ENCODE measurements around the gene MEIOSIN.

MEIOSIN gene

GRCh38 chr19:45757695-45758094 lies 24.5 kb downstream of the MEIOSIN start:
- Histone ChIP-seq H4K20me1 (ENCODE audit: control insufficient read depth, insufficient read depth, low read depth, low read length) (no peaks in the 10 kb centered on the region), H3K27me3 (ENCODE audit: control insufficient read depth, low read length) (no peaks in the 10 kb centered on the region; the same call in 1 of the 2 replicates), H3F3A (ENCODE audit: control insufficient read depth, insufficient read depth) (no peaks in the 10 kb centered on the region), H3K4me1 (ENCODE audit: control insufficient read depth, low read length) (no peaks in the 10 kb centered on the region), H3K4me2 (ENCODE audit: low read length) (no peak overlapping the region), H3K79me2 (ENCODE audit: control insufficient read depth, low read length) (no peaks in the 10 kb centered on the region), H3K4me3 (ENCODE audit: low read length) (no peak overlapping the region), H3K27ac (ENCODE audit: low read depth, low read length) (no peak overlapping the region), H3K36me3 (ENCODE audit: control insufficient read depth, low read length) (no peaks in the 10 kb centered on the region), H3K9me2 (replicated peaks; ENCODE audit: control insufficient read depth, low read length) (no peaks in the 10 kb centered on the region), H3K9me3 (ENCODE audit: control insufficient read depth, insufficient read depth, low read length) (no peaks in the 10 kb centered on the region)
- TF ChIP-seq EZH2phosphoT487 (IDR thresholded peaks at IDR 0.05; ENCODE audit: borderline replicate concordance, low read length) (no peak), CTCF (IDR thresholded peaks at IDR 0.05; ENCODE audit: low read depth, low read length, poor library complexity, severe bottlenecking) (no peak)

- Histone ChIP-seq H3K4me1 (ENCODE audit: control insufficient read depth, low read length) (no peaks in the 10 kb centered on the region), H3K27me3 (ENCODE audit: control insufficient read depth, low read length) (no peaks in the 10 kb centered on the region; the same call in 1 of the 2 replicates), H4K20me1 (ENCODE audit: control insufficient read depth, insufficient read depth, low read depth, low read length) (no peaks in the 10 kb centered on the region), H3K79me2 (ENCODE audit: control insufficient read depth, low read length) (no peaks in the 10 kb centered on the region), H3F3A (ENCODE audit: control insufficient read depth, insufficient read depth) (no peaks in the 10 kb centered on the region), H3K4me3 (ENCODE audit: low read length) (no peak overlapping the region), H3K4me2 (ENCODE audit: low read length) (no peak overlapping the region), H3K9me2 (replicated peaks; ENCODE audit: control insufficient read depth, low read length) (no peaks in the 10 kb centered on the region), H3K9me3 (ENCODE audit: control insufficient read depth, insufficient read depth, low read length) (no peaks in the 10 kb centered on the region), H3K27ac (ENCODE audit: low read depth, low read length) (no peak overlapping the region), H3K36me3 (ENCODE audit: control insufficient read depth, low read length) (no peaks in the 10 kb centered on the region)
- TF ChIP-seq EZH2phosphoT487 (IDR thresholded peaks at IDR 0.05; ENCODE audit: borderline replicate concordance, low read length) = no peak
- no peak for TF ChIP-seq CTCF (IDR thresholded peaks at IDR 0.05; ENCODE audit: low read depth, low read length, poor library complexity, severe bottlenecking)
Measured at GRCh38 chr19:45758921-45759320, 25.7 kb downstream of the MEIOSIN start.

GRCh38 chr19:45761714-45762113 lies 28.5 kb downstream of the MEIOSIN start:
- Histone ChIP-seq H3K4me1 (ENCODE audit: control insufficient read depth, low read length) (no peaks in the 10 kb centered on the region), H3K27ac (ENCODE audit: low read depth, low read length) (no peak overlapping the region)
- TF ChIP-seq CTCF (IDR thresholded peaks at IDR 0.05; ENCODE audit: low read depth, low read length, poor library complexity, severe bottlenecking) (no peak), EZH2phosphoT487 (IDR thresholded peaks at IDR 0.05; ENCODE audit: borderline replicate concordance, low read length) (no peak)

More at GRCh38 chr19:45761714-45762113, 28.5 kb downstream of the MEIOSIN start:
- Histone ChIP-seq H3K36me3 (ENCODE audit: control insufficient read depth, low read length) (no peaks in the 10 kb centered on the region), H3K79me2 (ENCODE audit: control insufficient read depth, low read length) (no peaks in the 10 kb centered on the region), H3K27me3 (ENCODE audit: control insufficient read depth, low read length) (no peaks in the 10 kb centered on the region), H3K9me3 (ENCODE audit: control insufficient read depth, insufficient read depth, low read length) (no peaks in the 10 kb centered on the region), H3K9me2 (replicated peaks; ENCODE audit: control insufficient read depth, low read length) (no peaks in the 10 kb centered on the region), H3K4me3 (ENCODE audit: low read length) (no peak overlapping the region), H4K20me1 (ENCODE audit: control insufficient read depth, insufficient read depth, low read depth, low read length) (no peaks in the 10 kb centered on the region), H3F3A (ENCODE audit: control insufficient read depth, insufficient read depth) (no peaks in the 10 kb centered on the region), H3K4me2 (ENCODE audit: low read length) (no peak overlapping the region)
